HepG2 (cell line): ENCODE data around the gene HOXB4. TPM values are rescaled to one million over a fixed set of nuclear protein-coding genes. Genes with fewer than 3 reads are reported as not detected.

Experiments
- ATAC-seq: fragments of 200-7000 bp; cut with Tn5 transposase; 3 replicates; pipeline ENCODE4 v1.9.1; 2020; ENCODE audit warnings: mild to moderate bottlenecking, moderate library complexity
- BruUV-seq: library from RNA; stranded (reverse); fragments of 400-500 nt; replicated peaks from 2 replicates; lab custom pipeline; 2021; lab: Mats Ljungman, UMichigan
- CTCF ChIA-PET: fragments of 300-600 bp; formaldehyde crosslinking; extraction: SDS; loops from one replicate; lab custom pipeline; 2021; ENCODE audit warnings: low total read pairs, inconsistent platforms, low intra/inter-chr PET ratio; lab: Yijun Ruan, JAX
- POLR2A ChIA-PET: fragments of 350-600 bp; sonication (Branson Sonifier 250); formaldehyde crosslinking; loops from one replicate; lab custom pipeline; 2020; ENCODE audit warnings: antibody characterized with exemption, inconsistent platforms; lab: Yijun Ruan, JAX
- DNase-seq: peaks from one replicate; pipeline ENCODE4 v3.0.0-alpha.2; 2015; ENCODE audit warnings: low spot score
- FAIRE-seq: peaks from 3 replicates; lab custom pipeline; 2011; peaks lifted over from hg19 to GRCh38; lab: Jason Lieb, UNC
- H2AFZ ChIP-seq: one replicate; pipeline ENCODE4 v1.6.1; 2011; ENCODE audit warnings: low read length, inconsistent platforms
- H3K27ac ChIP-seq: fragments of 300-600 bp; 3 replicates; pipeline ENCODE4 v1.8.0; 2011; ENCODE audit warnings: mixed run types, mild to moderate bottlenecking, mixed read lengths, low read length, inconsistent platforms; ENCODE audit not compliant: insufficient read depth; ENCODE audit errors: extremely low read length
- H3K27me3 ChIP-seq, 2 experiments: fragments of 200-600 bp in 1 of 2; 2 replicates in 1 of 2; 3 replicates in 1 of 2; pipeline versions ENCODE4 v1.6.0 to v1.8.0; 2011; ENCODE audit warnings: low read length in 2 of 2, mild to moderate bottlenecking in 2 of 2, moderate library complexity in 2 of 2, inconsistent platforms in 1 of 2; ENCODE audit not compliant: insufficient read depth in 2 of 2, control insufficient read depth in 1 of 2
- H3K36me3 ChIP-seq, 2 experiments: fragments of 200-600 bp in 1 of 2; replicated peaks in 1 of 2; 2 replicates in 1 of 2; 3 replicates in 1 of 2; pipeline versions ENCODE4 v1.5.1 to v1.8.0; 2011; ENCODE audit warnings: low read length in 2 of 2, inconsistent platforms in 1 of 2; ENCODE audit not compliant: insufficient read depth in 2 of 2, control insufficient read depth in 1 of 2
- H3K4me1 ChIP-seq: 2 replicates; pipeline ENCODE4 v1.5.1; 2012; ENCODE audit warnings: low read length, inconsistent platforms; ENCODE audit not compliant: insufficient read depth
- H3K4me2 ChIP-seq: 2 replicates; pipeline ENCODE4 v1.6.0; 2011; ENCODE audit warnings: low read depth, low read length, inconsistent platforms
- H3K4me3 ChIP-seq, 3 experiments: fragments of 200-600 bp in 1 of 3; sonication (generic), shearing (Covaris generic) in 1 of 3; replicated peaks in 1 of 3; 2 replicates each; pipeline ENCODE4 v1.5.1; 2011 to 2016; ENCODE audit warnings: low read length in 3 of 3, inconsistent platforms in 2 of 3, low read depth in 2 of 3, mild to moderate bottlenecking in 2 of 3, control low read depth in 1 of 3, mixed read lengths in 1 of 3; ENCODE audit not compliant: insufficient read depth in 1 of 3
- H3K79me2 ChIP-seq: one replicate; pipeline ENCODE4 v1.6.1; 2011; ENCODE audit warnings: low read length, inconsistent platforms; ENCODE audit not compliant: insufficient read depth
- H3K9ac ChIP-seq: 2 replicates; pipeline ENCODE4 v1.6.0; 2011; ENCODE audit warnings: mild to moderate bottlenecking, low read depth, low read length, inconsistent platforms; ENCODE audit not compliant: insufficient read depth
- H3K9me3 ChIP-seq: 2 replicates; pipeline ENCODE4 v1.5.1; 2012; ENCODE audit warnings: mild to moderate bottlenecking, low read length
- H4K20me1 ChIP-seq: 2 replicates; pipeline ENCODE4 v1.6.0; 2011; ENCODE audit warnings: inconsistent platforms, mild to moderate bottlenecking, low read length, moderate library complexity; ENCODE audit not compliant: insufficient read depth
- AKAP8 ChIP-seq: sonication (generic); formaldehyde crosslinking; IDR thresholded peaks from 2 replicates; pipeline ENCODE4 v1.5.1; 2020; ENCODE audit warnings: mild to moderate bottlenecking, missing genetic modification reagents
- ATF1 ChIP-seq: IDR thresholded peaks from 2 replicates; pipeline ENCODE4 v1.6.1; 2016; ENCODE audit warnings: mild to moderate bottlenecking, control low read depth
- EZH2 ChIP-seq: conservative IDR thresholded peaks from 2 replicates; pipeline ENCODE4 v1.6.1; 2012; ENCODE audit warnings: mild to moderate bottlenecking, low read depth, low read length, moderate library complexity
- GTF3A ChIP-seq: sonication (generic); formaldehyde crosslinking; conservative IDR thresholded peaks from 2 replicates; pipeline ENCODE4 v1.4.0; 2020; ENCODE audit warnings: mild to moderate bottlenecking, missing genetic modification reagents
- HHEX ChIP-seq: IDR thresholded peaks from 2 replicates; pipeline ENCODE4 v1.6.1; 2016; ENCODE audit warnings: control low read depth
- MAFF ChIP-seq: IDR thresholded peaks from 2 replicates; pipeline ENCODE4 v1.6.1; 2011; ENCODE audit warnings: low read depth, low read length, improper control_type of control experiment
- REL ChIP-seq: sonication (generic); formaldehyde crosslinking; conservative IDR thresholded peaks from 2 replicates; pipeline ENCODE4 v1.8.0; 2022; ENCODE audit warnings: mild to moderate bottlenecking, missing genetic modification reagents, moderate library complexity
- ZFX ChIP-seq: sonication (generic); formaldehyde crosslinking; IDR thresholded peaks from 2 replicates; pipeline ENCODE4 v1.4.0; 2020; ENCODE audit warnings: mild to moderate bottlenecking, low read depth, missing genetic modification reagents, moderate library complexity
- ZNF124 ChIP-seq: sonication (generic); formaldehyde crosslinking; IDR thresholded peaks from 2 replicates; pipeline ENCODE4 v1.4.0; 2020; ENCODE audit warnings: missing genetic modification reagents
- ZNF230 ChIP-seq: sonication (generic); formaldehyde crosslinking; IDR thresholded peaks from 2 replicates; pipeline ENCODE4 v1.4.0; 2020; ENCODE audit warnings: mild to moderate bottlenecking, missing genetic modification reagents
- ZNF3 ChIP-seq: IDR thresholded peaks from 2 replicates; pipeline ENCODE4 v1.7.0; 2017; ENCODE audit warnings: inconsistent platforms
- ZNF570 ChIP-seq: sonication (generic); formaldehyde crosslinking; IDR thresholded peaks from 2 replicates; pipeline ENCODE4 v1.4.0; 2020; ENCODE audit warnings: mild to moderate bottlenecking, missing genetic modification reagents, borderline replicate concordance
- ZNF589 ChIP-seq: sonication (generic); formaldehyde crosslinking; conservative IDR thresholded peaks from 2 replicates; pipeline ENCODE4 v1.8.0; 2022; ENCODE audit warnings: mild to moderate bottlenecking, moderate library complexity, missing genetic modification reagents
- ZNF75D ChIP-seq: sonication (generic); formaldehyde crosslinking; IDR thresholded peaks from 2 replicates; pipeline ENCODE4 v1.8.1; 2023; ENCODE audit warnings: missing genetic modification reagents, mild to moderate bottlenecking, borderline replicate concordance
- WGBS: methylation state at CpG from one replicate; pipeline ENCODE4 v1.1.6; 2017; ENCODE audit warnings: low lambda C conversion rate; 5-methylcytosine and 5-hydroxymethylcytosine counted together
- in situ Hi-C: cut with HindIII; loops from 2 replicates; pipeline ENCODE4 v1.10.0; 2017; ENCODE audit warnings: low pct_unique_long_range_greater_than_20kb; ENCODE audit not compliant: extremely low pct_ligation_motif_present
- intact Hi-C: fragments of 100-400 bp; cut with micrococcal nuclease; formaldehyde crosslinking; loops from one replicate; pipeline ENCODE4 v1.10.0; 2022; ENCODE audit not compliant: unreplicated experiment
- polyA plus RNA-seq, 8 experiments: library from polyadenylated mRNA; depleted of rRNA in 3 of 8; stranded (reverse) in 7 of 8; unstranded in 1 of 8; fragments of >200 nt; fragmentation: Illumina TruSeq in 4 of 8; extraction: Trizol in 4 of 8; gene quantifications; 2 replicates each; pipeline versions ENCODE4 v1.2.1 to v1.2.3, GENCODE V29; 2011 to 2016; ENCODE audit warnings: low read depth in 4 of 8, missing spikeins in 1 of 8, mixed read lengths in 1 of 8; ENCODE audit not compliant: insufficient read depth in 1 of 8
- total RNA-seq, 5 experiments: library from RNA; depleted of rRNA; stranded (reverse); fragments of >200 nt; fragmentation: Illumina TruSeq; extraction: Trizol; gene quantifications; 2 replicates each; pipeline ENCODE4 v1.2.3, GENCODE V29; 2016; ENCODE audit warnings: low read depth in 1 of 5
- TF ChIP-seq, protein P1 (sequence below): sonication (generic); formaldehyde crosslinking; conservative IDR thresholded peaks from 2 replicates; pipeline ENCODE4 v1.5.0; 2020; ENCODE audit warnings: missing genetic modification reagents

Gene HOXB4
- total and polyA plus RNA-seq, 2 of the 13 experiments (the other 11 are each of a cell fraction or from before 2014, with no cell fraction given), result not detected

DNA sequence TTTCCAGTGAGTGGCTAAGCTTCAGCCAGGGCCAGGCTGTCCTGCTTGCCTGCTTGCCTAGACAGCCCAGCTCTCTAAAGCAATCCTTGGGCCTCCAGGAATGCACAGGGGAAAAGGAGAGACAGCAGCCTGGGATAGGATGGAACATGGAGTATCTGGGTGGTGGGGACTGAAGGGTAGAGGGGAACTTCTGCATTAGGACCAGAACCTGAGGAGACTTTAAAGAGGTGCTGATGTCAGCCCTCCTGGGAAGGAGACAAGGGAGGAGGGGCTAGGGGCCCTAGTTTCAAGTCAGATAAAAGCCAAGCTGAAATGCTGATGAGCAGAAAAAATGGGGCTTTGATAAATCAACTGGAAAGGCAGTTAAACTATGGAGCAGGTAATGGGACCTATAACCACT is 30.9 kb upstream of the HOXB4 start:
- DNase-seq (no peak), ATAC-seq (no peak), FAIRE-seq (no peak)
- Histone ChIP-seq H3K79me2 (no peaks in the 10 kb centered on the region), H3K27ac (no peak overlapping the region), H3K9ac (no peak overlapping the region), H3K4me1 (peaks cover 23% of the 10 kb centered on the region), H2AFZ (no peak overlapping the region), H3K4me3 (no peak overlapping the region), H3K4me2 (no peak overlapping the region), H3K36me3 (no peaks in the 10 kb centered on the region), H4K20me1 (no peaks in the 10 kb centered on the region; the same call in 1 of the 2 replicates), H3K27me3 (peaks cover 21 to 95% of the 10 kb centered on the region in 2 experiments; a peak in 4 of 5 replicates), H3K9me3 (no peaks in the 10 kb centered on the region)
- intact Hi-C loops (no loop called here), in situ Hi-C loops (no loop called here)
- no TSS peak for BruUV-seq
- POLR2A ChIA-PET, result no interaction called here
- CTCF ChIA-PET, result no interaction called here
- TF ChIP-seq EZH2 (0 out of 2 replicates have a peak, but pooled peaks have one; percentile 26), ZNF75D (CRISPR knock-in tag) (no peak)

DNA sequence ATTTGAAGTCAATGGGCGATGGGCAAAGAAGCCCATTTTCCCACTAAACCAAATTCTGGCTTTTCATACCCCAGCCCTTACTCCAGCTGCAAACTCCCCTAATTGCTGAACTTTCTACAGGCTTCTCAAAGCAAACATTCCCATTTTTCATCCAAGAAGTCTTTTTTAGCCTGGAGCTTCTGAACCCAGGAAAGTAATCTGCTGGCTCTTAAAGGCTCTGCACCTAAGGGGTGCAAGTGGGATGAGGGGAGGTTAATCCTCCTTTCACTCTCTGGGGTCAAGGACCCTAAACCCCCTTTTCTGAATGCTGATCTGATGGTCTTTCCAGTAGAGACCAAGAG is 30.3 kb upstream of the HOXB4 start:
- H3K9ac ChIP-seq, result no peak overlapping the region
- POLR2A ChIA-PET, result no interaction called here

More for the DNA sequence above, 30.3 kb upstream of the HOXB4 start:
- H3K27me3 ChIP-seq, result peaks cover 23 to 95% of the 10 kb centered on the region in 2 experiments; a peak in 4 of 5 replicates
- WGBS, result 63% methylated on average over 1 of the region's 1 CpG
- CTCF ChIA-PET, result no interaction called here
- H4K20me1 ChIP-seq, result no peaks in the 10 kb centered on the region; the same call in 1 of the 2 replicates
- TF ChIP-seq ZNF75D (CRISPR knock-in tag) (no peak), ZFX (CRISPR knock-in tag) (no peak), MAFF (no peak), REL (no peak), GTF3A (CRISPR knock-in tag) (no peak), AKAP8 (CRISPR knock-in tag) (no peak), ZNF570 (CRISPR knock-in tag) (no peak), ZNF3 (no peak), HHEX (no peak), ZNF230 (CRISPR knock-in tag) (no peak), ATF1 (CRISPR knock-in tag) (no peak), ZNF124 (CRISPR knock-in tag) (no peak), ZNF589 (CRISPR knock-in tag) (no peak)
- TF ChIP-seq, protein P1, sequence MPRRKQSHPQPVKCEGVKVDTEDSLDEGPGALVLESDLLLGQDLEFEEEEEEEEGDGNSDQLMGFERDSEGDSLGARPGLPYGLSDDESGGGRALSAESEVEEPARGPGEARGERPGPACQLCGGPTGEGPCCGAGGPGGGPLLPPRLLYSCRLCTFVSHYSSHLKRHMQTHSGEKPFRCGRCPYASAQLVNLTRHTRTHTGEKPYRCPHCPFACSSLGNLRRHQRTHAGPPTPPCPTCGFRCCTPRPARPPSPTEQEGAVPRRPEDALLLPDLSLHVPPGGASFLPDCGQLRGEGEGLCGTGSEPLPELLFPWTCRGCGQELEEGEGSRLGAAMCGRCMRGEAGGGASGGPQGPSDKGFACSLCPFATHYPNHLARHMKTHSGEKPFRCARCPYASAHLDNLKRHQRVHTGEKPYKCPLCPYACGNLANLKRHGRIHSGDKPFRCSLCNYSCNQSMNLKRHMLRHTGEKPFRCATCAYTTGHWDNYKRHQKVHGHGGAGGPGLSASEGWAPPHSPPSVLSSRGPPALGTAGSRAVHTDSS, result no peak
- in situ Hi-C loops (no loop called here), intact Hi-C loops (no loop called here)
- peaks cover 23% of the 10 kb centered on the region for H3K4me1 ChIP-seq
- DNase-seq (no peak), FAIRE-seq (no peak), ATAC-seq (no peak)
- no peak overlapping the region for H3K27ac ChIP-seq
- no TSS peak for BruUV-seq
- no peaks in the 10 kb centered on the region for H3K79me2 ChIP-seq
- no peak overlapping the region for H3K4me2 ChIP-seq
- H3K9me3 ChIP-seq, result no peaks in the 10 kb centered on the region
- no peak overlapping the region for H3K4me3 ChIP-seq
- no peak overlapping the region for H2AFZ ChIP-seq
- no peaks in the 10 kb centered on the region for H3K36me3 ChIP-seq
